H1 (cell line): ENCODE data around the gene GSC. TPM values are rescaled to one million over a fixed set of nuclear protein-coding genes. Genes with fewer than 3 reads are reported as not detected.

Source experiments
- CTCF ChIA-PET: fragments of 300-600 bp; sonication (Branson Sonifier 250); formaldehyde crosslinking; loops from one replicate; lab custom pipeline; 2021; ENCODE audit not compliant: partially characterized antibody; lab: Charles Lee
- POLR2A ChIA-PET: fragments of 300-600 bp; sonication (Branson Sonifier 250); formaldehyde crosslinking; loops from one replicate; lab custom pipeline; 2021; ENCODE audit warnings: inconsistent platforms; ENCODE audit not compliant: partially characterized antibody; lab: Charles Lee
- DNase-seq, 2 experiments: peaks; one replicate each; pipeline versions ENCODE4 v3.0.0 to v3.0.0-alpha.2; 2010 to 2022; ENCODE audit warnings: low spot score in 2 of 2, low read depth in 1 of 2, mixed read lengths in 1 of 2
- FAIRE-seq: peaks from 2 replicates; lab custom pipeline; 2011; peaks lifted over from hg19 to GRCh38; lab: Jason Lieb, UNC
- H2AFZ ChIP-seq: 2 replicates; pipeline ENCODE4 v1.8.1; 2012; ENCODE audit warnings: low read length, inconsistent platforms
- H2AK5ac ChIP-seq: 2 replicates; pipeline ENCODE4 v1.6.1; 2013; ENCODE audit warnings: low read depth, low read length
- H2BK120ac ChIP-seq: replicated peaks from 2 replicates; pipeline ENCODE3; 2013; ENCODE audit warnings: low read depth, low read length, inconsistent platforms
- H2BK12ac ChIP-seq: 2 replicates; pipeline ENCODE4 v1.6.1; 2013; ENCODE audit warnings: low read depth, low read length
- H2BK15ac ChIP-seq: 2 replicates; pipeline ENCODE4 v1.6.1; 2013; ENCODE audit warnings: low read length
- H2BK20ac ChIP-seq: 2 replicates; pipeline ENCODE4 v1.6.1; 2013; ENCODE audit warnings: low read length
- H2BK5ac ChIP-seq: 2 replicates; pipeline ENCODE4 v1.6.1; 2013; ENCODE audit warnings: low read depth, low read length
- H3K14ac ChIP-seq: 2 replicates; pipeline ENCODE4 v1.6.1; 2013; ENCODE audit warnings: inconsistent platforms; ENCODE audit not compliant: insufficient read length
- H3K18ac ChIP-seq: 2 replicates; pipeline ENCODE4 v1.6.1; 2013; ENCODE audit warnings: low read length; ENCODE audit errors: extremely low read depth
- H3K23ac ChIP-seq: 2 replicates; pipeline ENCODE4 v1.6.1; 2013; ENCODE audit warnings: inconsistent platforms; ENCODE audit not compliant: insufficient read length
- H3K23me2 ChIP-seq: 2 replicates; pipeline ENCODE4 v1.6.1; 2013; ENCODE audit warnings: low read depth, low read length
- H3K27ac ChIP-seq: 2 replicates; pipeline ENCODE4 v1.6.1; 2011; ENCODE audit warnings: low read depth, low read length, inconsistent platforms
- H3K27me3 ChIP-seq, 4 experiments: replicated peaks in 1 of 4; 1 replicate in 1 of 4; 2 replicates in 3 of 4; pipeline versions ENCODE4 v1.6.1 to v1.8.1; 2011 to 2013; ENCODE audit warnings: low read length in 3 of 4, mild to moderate bottlenecking in 3 of 4, inconsistent platforms in 2 of 4, mixed read lengths in 2 of 4, moderate library complexity in 1 of 4; ENCODE audit not compliant: control insufficient read depth in 3 of 4, insufficient read depth in 3 of 4; ENCODE audit errors: extremely low read depth in 1 of 4
- H3K36me3 ChIP-seq, 4 experiments: 2 replicates each; pipeline versions ENCODE4 v1.6.1 to v1.8.1; 2011 to 2013; ENCODE audit warnings: mild to moderate bottlenecking in 4 of 4, low read length in 3 of 4, moderate library complexity in 2 of 4, control low read depth in 1 of 4, inconsistent platforms in 1 of 4; ENCODE audit not compliant: insufficient read depth in 4 of 4, control insufficient read depth in 2 of 4
- H3K4ac ChIP-seq: replicated peaks from 2 replicates; pipeline ENCODE3; 2013; ENCODE audit warnings: low read length, low read depth, mixed read lengths, inconsistent platforms; ENCODE audit not compliant: insufficient read length
- H3K4me1 ChIP-seq, 4 experiments: replicated peaks in 1 of 4; 1 replicate in 1 of 4; 2 replicates in 3 of 4; pipeline versions ENCODE4 v1.6.1 to v1.8.1; 2011 to 2013; ENCODE audit warnings: low read length in 3 of 4, inconsistent platforms in 2 of 4, mixed read lengths in 1 of 4; ENCODE audit not compliant: insufficient read depth in 4 of 4, control insufficient read depth in 3 of 4
- H3K4me2 ChIP-seq, 2 experiments: 2 replicates each; pipeline versions ENCODE4 v1.6.1 to v1.8.1; 2011 to 2013; ENCODE audit warnings: low read depth in 2 of 2, low read length in 2 of 2, control low read depth in 1 of 2, inconsistent platforms in 1 of 2, mild to moderate bottlenecking in 1 of 2; ENCODE audit not compliant: insufficient read depth in 1 of 2
- H3K4me3 ChIP-seq, 4 experiments: fragments of 200-600, 300-600 bp in 1 of 4; sonication (generic), shearing (Covaris generic), sonication (Bioruptor Twin) in 1 of 4; 2 replicates each; pipeline versions ENCODE4 v1.5.1 to v1.8.1; 2011 to 2016; ENCODE audit warnings: low read length in 4 of 4, low read depth in 3 of 4, control low read depth in 2 of 4, inconsistent platforms in 2 of 4, mild to moderate bottlenecking in 2 of 4, mixed read lengths in 1 of 4, moderate library complexity in 1 of 4; ENCODE audit not compliant: insufficient read depth in 2 of 4; ENCODE audit errors: extremely low read depth in 1 of 4
- H3K56ac ChIP-seq: replicated peaks from 2 replicates; pipeline ENCODE3; 2013; ENCODE audit warnings: low read depth, mild to moderate bottlenecking, mixed read lengths, low read length, inconsistent platforms; ENCODE audit not compliant: insufficient read length
- H3K79me1 ChIP-seq: 2 replicates; pipeline ENCODE4 v1.6.1; 2013; ENCODE audit warnings: low read depth, low read length, control low read depth
- H3K79me2 ChIP-seq, 2 experiments: 2 replicates each; pipeline versions ENCODE4 v1.6.1 to v1.8.1; 2012 to 2013; ENCODE audit warnings: low read length in 2 of 2, mild to moderate bottlenecking in 2 of 2, inconsistent platforms in 1 of 2; ENCODE audit not compliant: insufficient read depth in 2 of 2, control insufficient read depth in 1 of 2
- H3K9ac ChIP-seq, 4 experiments: replicated peaks in 1 of 4; 1 replicate in 1 of 4; 2 replicates in 3 of 4; pipeline versions ENCODE4 v1.6.1 to v1.8.1; 2011 to 2013; ENCODE audit warnings: low read depth in 3 of 4, low read length in 3 of 4, control low read depth in 2 of 4, mild to moderate bottlenecking in 2 of 4, moderate library complexity in 2 of 4, inconsistent platforms in 1 of 4; ENCODE audit errors: extremely low read depth in 1 of 4
- H3K9me3 ChIP-seq, 2 experiments: 2 replicates each; pipeline versions ENCODE4 v1.6.1 to v1.8.1; 2012 to 2013; ENCODE audit warnings: mild to moderate bottlenecking in 2 of 2, moderate library complexity in 2 of 2, control low read depth in 1 of 2, inconsistent platforms in 1 of 2, low read depth in 1 of 2, low read length in 1 of 2, mixed read lengths in 1 of 2; ENCODE audit not compliant: insufficient read depth in 2 of 2
- H4K20me1 ChIP-seq, 2 experiments: replicated peaks in 1 of 2; 2 replicates each; pipeline versions ENCODE3 to v1.8.1; 2011 to 2013; ENCODE audit warnings: inconsistent platforms in 2 of 2, low read length in 2 of 2, mild to moderate bottlenecking in 1 of 2; ENCODE audit not compliant: insufficient read depth in 2 of 2, control insufficient read depth in 1 of 2
- H4K5ac ChIP-seq: 2 replicates; pipeline ENCODE4 v1.6.1; 2013; ENCODE audit warnings: low read length, low read depth, mixed read lengths, inconsistent platforms; ENCODE audit not compliant: insufficient read length
- H4K8ac ChIP-seq: 2 replicates; pipeline ENCODE4 v1.8.0; 2013; ENCODE audit warnings: mild to moderate bottlenecking, moderate library complexity, low read length, inconsistent platforms; ENCODE audit not compliant: insufficient read depth; ENCODE audit errors: extremely low read depth
- H4K91ac ChIP-seq: replicated peaks from 2 replicates; pipeline ENCODE3; 2013; ENCODE audit warnings: low read length, mixed read lengths, inconsistent platforms; ENCODE audit not compliant: insufficient read length
- CREB1 ChIP-seq: IDR thresholded peaks from 2 replicates; pipeline ENCODE4 v1.6.1; 2012; ENCODE audit warnings: inconsistent platforms
- WGBS, 2 experiments: shearing (Covaris generic) in 1 of 2; methylation state at CpG; one replicate each; pipeline versions ENCODE4 v1.1.6 to v1.1.7; 2013 to 2015; ENCODE audit warnings: low lambda C conversion rate in 2 of 2, mixed read lengths in 2 of 2, inconsistent platforms in 1 of 2, low coverage in 1 of 2, missing lambda C conversion rate in 1 of 2; ENCODE audit not compliant: insufficient replicate concordance in 2 of 2, insufficient coverage in 1 of 2, insufficient read length in 1 of 2; ENCODE audit errors: extremely low coverage in 1 of 2, missing lambda C conversion rate in 1 of 2; 5-methylcytosine and 5-hydroxymethylcytosine counted together
- polyA plus RNA-seq, 7 experiments: library from polyadenylated mRNA; depleted of rRNA in 3 of 7; stranded (reverse) in 5 of 7; unstranded in 2 of 7; fragments of >200 nt in 5 of 7; fragments of 200-250 nt in 2 of 7; gene quantifications; 1 replicate in 5 of 7; 2 replicates in 1 of 7; 4 replicates in 1 of 7; pipeline versions ENCODE4 v1.2.1 to v1.2.3, GENCODE V29; 2011 to 2013; ENCODE audit warnings: missing spikeins in 2 of 7, mixed read lengths in 2 of 7
- total RNA-seq: library from RNA; stranded (reverse); fragmentation: NEBNext Ultra II Directional; extraction: Animal tissue kit (Norgen Biotek cat#: 25700); gene quantifications from 2 replicates; pipeline ENCODE4 v1.2.1, GENCODE V29; 2021
- TF ChIP-seq, protein P1 (sequence below), 3 experiments: IDR thresholded peaks; 1 replicate in 2 of 3; 2 replicates in 1 of 3; pipeline versions ENCODE4 v1.5.1 to v1.6.1; 2011; ENCODE audit warnings: low read length in 3 of 3, mild to moderate bottlenecking in 3 of 3, inconsistent platforms in 2 of 3, low read depth in 1 of 3, moderate library complexity in 1 of 3; ENCODE audit not compliant: insufficient read depth in 1 of 3; ENCODE audit errors: control extremely low read depth in 1 of 3

The GSC gene
- total and polyA plus RNA-seq, 2 of the 8 experiments (the other 6 are each of a cell fraction or from before 2014, with no cell fraction given): 0.17 to 0.54 TPM

DNA sequence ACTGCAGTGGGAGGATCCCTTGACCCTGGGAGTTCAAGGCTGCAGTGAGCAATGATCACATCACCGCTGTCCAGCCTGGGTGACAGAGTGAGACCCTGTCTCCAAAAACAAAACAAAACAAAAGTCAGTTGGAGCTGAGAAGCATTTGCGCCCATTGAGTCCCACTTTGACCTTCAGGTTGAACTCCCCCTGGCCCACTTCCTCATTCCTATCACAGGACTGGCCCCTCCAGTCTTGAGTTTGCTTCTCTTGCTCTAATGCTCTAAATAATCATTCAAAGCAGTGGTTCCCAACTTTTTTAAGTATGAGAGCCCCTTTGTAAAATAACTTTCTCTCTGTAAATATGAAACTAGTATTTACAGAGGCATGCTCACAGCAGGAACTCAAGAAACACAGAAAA lies 28.0 kb upstream of the GSC start:
- H3K56ac ChIP-seq: no peak overlapping the region
- no peaks in the 10 kb centered on the region for H3K79me2 ChIP-seq
- H2BK5ac ChIP-seq: no peak overlapping the region
- H3K27me3 ChIP-seq: no peaks in the 10 kb centered on the region
- H4K8ac ChIP-seq: no peak overlapping the region
- TF ChIP-seq, protein P1, sequence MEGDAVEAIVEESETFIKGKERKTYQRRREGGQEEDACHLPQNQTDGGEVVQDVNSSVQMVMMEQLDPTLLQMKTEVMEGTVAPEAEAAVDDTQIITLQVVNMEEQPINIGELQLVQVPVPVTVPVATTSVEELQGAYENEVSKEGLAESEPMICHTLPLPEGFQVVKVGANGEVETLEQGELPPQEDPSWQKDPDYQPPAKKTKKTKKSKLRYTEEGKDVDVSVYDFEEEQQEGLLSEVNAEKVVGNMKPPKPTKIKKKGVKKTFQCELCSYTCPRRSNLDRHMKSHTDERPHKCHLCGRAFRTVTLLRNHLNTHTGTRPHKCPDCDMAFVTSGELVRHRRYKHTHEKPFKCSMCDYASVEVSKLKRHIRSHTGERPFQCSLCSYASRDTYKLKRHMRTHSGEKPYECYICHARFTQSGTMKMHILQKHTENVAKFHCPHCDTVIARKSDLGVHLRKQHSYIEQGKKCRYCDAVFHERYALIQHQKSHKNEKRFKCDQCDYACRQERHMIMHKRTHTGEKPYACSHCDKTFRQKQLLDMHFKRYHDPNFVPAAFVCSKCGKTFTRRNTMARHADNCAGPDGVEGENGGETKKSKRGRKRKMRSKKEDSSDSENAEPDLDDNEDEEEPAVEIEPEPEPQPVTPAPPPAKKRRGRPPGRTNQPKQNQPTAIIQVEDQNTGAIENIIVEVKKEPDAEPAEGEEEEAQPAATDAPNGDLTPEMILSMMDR (IDR thresholded peaks at IDR 0.05; ENCODE audit: control extremely low read depth in 1 of 3, insufficient read depth in 1 of 3, low read depth in 1 of 3, low read length in 3 of 3): no peak
- no peak for TF ChIP-seq CREB1
- DNase-seq (no peak), FAIRE-seq (no peak)
- H3K27ac ChIP-seq: no peak overlapping the region
- H3K23me2 ChIP-seq: no peaks in the 10 kb centered on the region
- H3K18ac ChIP-seq: no peak overlapping the region
- H2AFZ ChIP-seq: no peak overlapping the region
- H3K23ac ChIP-seq: no peak overlapping the region
- no peaks in the 10 kb centered on the region for H3K4me1 ChIP-seq
- no peaks in the 10 kb centered on the region for H4K20me1 ChIP-seq
- H2BK20ac ChIP-seq: no peak overlapping the region
- H3K4me2 ChIP-seq: no peak overlapping the region
- H3K4ac ChIP-seq: no peak overlapping the region
- H2BK120ac ChIP-seq: no peak overlapping the region
- H4K91ac ChIP-seq: no peak overlapping the region
- no peak overlapping the region for H2BK12ac ChIP-seq
- 85% methylated on average over 2 of the region's 2 CpGs; no CpG with 5 or more reads in 1 of the 2 experiments for WGBS, 2 experiments
- no peak overlapping the region for H3K4me3 ChIP-seq
- no peak overlapping the region for H4K5ac ChIP-seq
- POLR2A ChIA-PET: no interaction called here
- no peak overlapping the region for H2AK5ac ChIP-seq
- no peaks in the 10 kb centered on the region for H3K36me3 ChIP-seq
- no peak overlapping the region for H3K14ac ChIP-seq
- H3K9ac ChIP-seq: no peak overlapping the region
- no peak overlapping the region for H2BK15ac ChIP-seq
- H3K79me1 ChIP-seq: no peaks in the 10 kb centered on the region
- no peaks in the 10 kb centered on the region for H3K9me3 ChIP-seq
- CTCF ChIA-PET: no interaction called here
